Esophagus squamous epithelium (tissue), 5 donors: ENCODE measurements around the gene GPR101. TPM values are rescaled to one million over a fixed set of nuclear protein-coding genes. Genes with fewer than 3 reads are reported as not detected.

Experiments used
- DNase-seq: peaks from one replicate; lab custom pipeline; 2025; lab: John Stamatoyannopoulos, UW
- H3K27ac ChIP-seq, 4 donors: fragments of 200-600 bp; sonication (generic); one replicate each; pipeline ENCODE4 v1.5.1; 2016 to 2019; ENCODE audit warnings: mild to moderate bottlenecking in 1 of 4
- H3K27me3 ChIP-seq, 4 donors: fragments of 200-600 bp; sonication (generic); 1 replicate in 3 of 4; 2 replicates in 1 of 4; pipeline versions ENCODE4 v1.5.1 to v1.6.0; 2017 to 2021; ENCODE audit warnings: antibody characterized with exemption in 1 of 4
- H3K36me3 ChIP-seq, 3 donors: fragments of 200-600 bp; sonication (generic); one replicate each; pipeline ENCODE4 v1.5.1; 2016 to 2019
- H3K4me1 ChIP-seq, 3 donors: fragments of 200-600 bp; sonication (generic); one replicate each; pipeline ENCODE4 v1.5.1; 2017 to 2019
- H3K4me3 ChIP-seq, 4 donors: fragments of 200-600 bp; sonication (generic); 1 replicate in 3 of 4; 2 replicates in 1 of 4; pipeline ENCODE4 v1.5.1; 2016 to 2019; ENCODE audit warnings: mild to moderate bottlenecking in 2 of 4, moderate library complexity in 1 of 4
- H3K9me3 ChIP-seq, 3 donors: fragments of 200-600 bp; sonication (generic); one replicate each; pipeline ENCODE4 v1.5.1; 2016 to 2019
- POLR2A ChIP-seq, 4 donors: fragments of 450-650 bp; IDR thresholded peaks; one replicate each; pipeline ENCODE4 v1.6.1; 2017; ENCODE audit warnings: antibody characterized with exemption in 4 of 4, mild to moderate bottlenecking in 4 of 4, moderate library complexity in 3 of 4
- WGBS, 2 donors: methylation state at CpG; one replicate each; pipeline ENCODE4 v1.1.5; 2018; 5-methylcytosine and 5-hydroxymethylcytosine counted together
- intact Hi-C: fragments of 100-400 bp; cut with DNase I; formaldehyde crosslinking; loops from one replicate; pipeline ENCODE4 v1.15.0; 2022
- total RNA-seq, 4 donors: library from RNA; depleted of rRNA; stranded (reverse); fragments of >200 nt; gene quantifications; one replicate each; pipeline ENCODE4 v1.1.0, GENCODE V29; 2016
- TF ChIP-seq, protein P1 (sequence below), 6 experiments: fragments of 450-650 bp in 4 of 6; fragments of 200-600 bp in 2 of 6; sonication (generic) in 2 of 6; IDR thresholded peaks; one replicate each; pipeline ENCODE4 v1.5.1; 2016 to 2019; ENCODE audit warnings: antibody characterized with exemption in 6 of 6, mild to moderate bottlenecking in 4 of 6, moderate library complexity in 4 of 6
- donor health status: DM: yes; HTN: yes; CAD: no.

The GPR101 gene
- total RNA-seq, 4 donors from 2014 or later, result not detected

- no peak for TF ChIP-seq POLR2A (IDR thresholded peaks at IDR 0.05)
- TF ChIP-seq, protein P1, sequence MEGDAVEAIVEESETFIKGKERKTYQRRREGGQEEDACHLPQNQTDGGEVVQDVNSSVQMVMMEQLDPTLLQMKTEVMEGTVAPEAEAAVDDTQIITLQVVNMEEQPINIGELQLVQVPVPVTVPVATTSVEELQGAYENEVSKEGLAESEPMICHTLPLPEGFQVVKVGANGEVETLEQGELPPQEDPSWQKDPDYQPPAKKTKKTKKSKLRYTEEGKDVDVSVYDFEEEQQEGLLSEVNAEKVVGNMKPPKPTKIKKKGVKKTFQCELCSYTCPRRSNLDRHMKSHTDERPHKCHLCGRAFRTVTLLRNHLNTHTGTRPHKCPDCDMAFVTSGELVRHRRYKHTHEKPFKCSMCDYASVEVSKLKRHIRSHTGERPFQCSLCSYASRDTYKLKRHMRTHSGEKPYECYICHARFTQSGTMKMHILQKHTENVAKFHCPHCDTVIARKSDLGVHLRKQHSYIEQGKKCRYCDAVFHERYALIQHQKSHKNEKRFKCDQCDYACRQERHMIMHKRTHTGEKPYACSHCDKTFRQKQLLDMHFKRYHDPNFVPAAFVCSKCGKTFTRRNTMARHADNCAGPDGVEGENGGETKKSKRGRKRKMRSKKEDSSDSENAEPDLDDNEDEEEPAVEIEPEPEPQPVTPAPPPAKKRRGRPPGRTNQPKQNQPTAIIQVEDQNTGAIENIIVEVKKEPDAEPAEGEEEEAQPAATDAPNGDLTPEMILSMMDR (IDR thresholded peaks at IDR 0.05), result no peak
- H3K4me3 ChIP-seq, result no peak overlapping the region
- no peaks in the 10 kb centered on the region for H3K36me3 ChIP-seq
- intact Hi-C loops, result no loop called here
- no peak for DNase-seq
- WGBS, 2 donors, result 41 to 58% methylated on average over 3 of the region's 4 CpGs
- no peaks in the 10 kb centered on the region for H3K27me3 ChIP-seq
- H3K4me1 ChIP-seq, result no peaks in the 10 kb centered on the region
- H3K27ac ChIP-seq, result no peak overlapping the region
- no peaks in the 10 kb centered on the region for H3K9me3 ChIP-seq
These were observed 11.1 kb upstream of the GPR101 start for GRCh38 chrX:137044893-137045292.

- DNase-seq, result no peak
- Histone ChIP-seq H3K36me3 (no peaks in the 10 kb centered on the region), H3K27ac (no peak overlapping the region), H3K9me3 (no peaks in the 10 kb centered on the region), H3K27me3 (no peaks in the 10 kb centered on the region), H3K4me1 (no peaks in the 10 kb centered on the region), H3K4me3 (no peak overlapping the region)
- WGBS, 2 donors, result 63 to 86% methylated on average over 1 of the region's 1 CpG
- intact Hi-C loops, result no loop called here
- TF ChIP-seq, protein P1 (IDR thresholded peaks at IDR 0.05), result no peak
- TF ChIP-seq POLR2A (IDR thresholded peaks at IDR 0.05), result no peak
These were observed 9.9 kb upstream of the GPR101 start for GRCh38 chrX:137043736-137044135.

DNA sequence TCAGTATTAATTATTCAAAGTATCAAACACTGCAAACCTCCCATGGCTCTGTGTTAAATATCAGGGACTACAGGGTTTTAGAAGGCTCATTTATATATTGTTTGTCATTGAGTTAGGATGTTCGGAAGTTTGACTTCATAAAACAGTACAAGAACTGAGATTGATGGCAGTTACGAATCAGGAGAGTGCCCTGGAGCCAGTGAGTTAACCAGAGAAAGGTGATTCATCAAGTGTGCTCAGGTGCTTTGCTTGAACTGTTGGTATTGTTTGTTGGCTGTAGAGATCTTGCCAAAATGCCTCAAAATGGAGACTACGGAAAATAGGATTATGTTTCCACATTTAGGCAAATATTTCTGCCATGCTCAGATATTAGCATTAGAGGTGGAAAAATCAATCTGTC, 7.5 kb upstream of the GPR101 start:
- TF ChIP-seq, protein P1 (IDR thresholded peaks at IDR 0.05), result no peak
- TF ChIP-seq POLR2A (IDR thresholded peaks at IDR 0.05), result no peak
- H3K36me3 ChIP-seq, result no peaks in the 10 kb centered on the region
- no peak overlapping the region for H3K27ac ChIP-seq
- 38 to 41% methylated on average over 3 of the region's 3 CpGs for WGBS, 2 donors
- H3K4me1 ChIP-seq, result no peaks in the 10 kb centered on the region
- intact Hi-C loops, result no loop called here
- no peak overlapping the region for H3K4me3 ChIP-seq
- DNase-seq, result no peak
- H3K27me3 ChIP-seq, result peaks cover 0 to 3% (median 0%) of the 10 kb centered on the region in 4 donors
- no peaks in the 10 kb centered on the region for H3K9me3 ChIP-seq

GRCh38 chrX:137040113-137040794, 6.5 kb upstream of the GPR101 start:
- no peak for DNase-seq
- WGBS, 2 donors, result 77 to 83% methylated on average over 12 to 14 of the region's 14 CpGs
- intact Hi-C loops, result no loop called here

DNA sequence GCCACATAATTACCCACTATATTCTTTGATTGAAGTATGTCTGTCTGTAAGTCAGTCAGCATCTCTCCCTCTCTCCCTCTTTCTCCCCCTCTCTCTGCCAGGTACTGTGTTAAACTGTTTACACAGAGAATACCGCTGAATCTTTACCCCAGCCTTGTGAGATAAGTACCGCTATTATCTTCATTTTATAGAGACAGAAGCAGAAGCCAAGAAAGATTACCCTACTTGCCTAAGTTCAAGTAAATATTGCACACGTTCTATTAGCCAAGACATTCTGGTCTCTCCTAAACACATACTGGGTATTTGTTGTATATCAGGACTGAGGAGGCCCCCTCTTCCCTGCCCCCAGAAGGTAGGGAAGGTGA, 695 bp upstream of the GPR101 start:
- 21 to 27% methylated on average over 3 of the region's 3 CpGs for WGBS, 2 donors
- Histone ChIP-seq H3K4me3 (no peak overlapping the region), H3K36me3 (no peaks in the 10 kb centered on the region), H3K4me1 (peaks cover 5 to 33% (median 7%) of the 10 kb centered on the region in 3 donors), H3K27me3 (peaks cover 0 to 68% (median 4%) of the 10 kb centered on the region in 4 donors), H3K9me3 (no peaks in the 10 kb centered on the region), H3K27ac (no peak overlapping the region)
- DNase-seq, result no peak
- no peak for TF ChIP-seq POLR2A (IDR thresholded peaks at IDR 0.05)
- TF ChIP-seq, protein P1 (IDR thresholded peaks at IDR 0.05), result no peak
- intact Hi-C loops, result no loop called here

More at GRCh38 chrX:137040113-137040794, 6.5 kb upstream of the GPR101 start:
- no peak overlapping the region for H3K27ac ChIP-seq
- peaks cover 0 to 13% (median 2%) of the 10 kb centered on the region in 4 donors for H3K27me3 ChIP-seq
- H3K9me3 ChIP-seq, result no peaks in the 10 kb centered on the region
- TF ChIP-seq POLR2A (IDR thresholded peaks at IDR 0.05), result no peak
- TF ChIP-seq, protein P1 (IDR thresholded peaks at IDR 0.05), result no peak
- H3K4me1 ChIP-seq, result no peaks in the 10 kb centered on the region
- H3K4me3 ChIP-seq, result no peak overlapping the region
- no peaks in the 10 kb centered on the region for H3K36me3 ChIP-seq
